Measurements from ENCODE around the gene CIRBP.
"Not testable (repeated sequence)": the region's sequence is repeated elsewhere in the genome, so short reads cannot be mapped to it uniquely, and the experiment has no call there.

CIRBP gene

GRCh38 chr19:1309977-1310852, 41.1 kb downstream of the CIRBP start:
- DNase-seq (ENCODE audit: low spot score): no peak

GRCh38 chr19:1310853-1311180, 41.7 kb downstream of the CIRBP start:
- no peak for DNase-seq (ENCODE audit: low spot score)

GRCh38 chr19:1311543-1312091, 42.5 kb downstream of the CIRBP start:
- DNase-seq (ENCODE audit: low spot score): no peak

GRCh38 chr19:1312767-1313694, 43.9 kb downstream of the CIRBP start:
- peak; percentile 89 for DNase-seq (ENCODE audit: low spot score)

GRCh38 chr19:1313695-1314613, 44.8 kb downstream of the CIRBP start:
- no peak for DNase-seq (ENCODE audit: low spot score)

- peak; percentile 85 for DNase-seq (ENCODE audit: low spot score)
Measured at GRCh38 chr19:1315470-1316166, 46.5 kb downstream of the CIRBP start.

GRCh38 chr19:1316466-1316865, 47.3 kb downstream of the CIRBP start:
- DNase-seq (ENCODE audit: low spot score): no peak

- no peak for DNase-seq (ENCODE audit: low spot score)
Measured at GRCh38 chr19:1317274-1318003, 48.3 kb downstream of the CIRBP start.

GRCh38 chr19:1318678-1319471, 49.7 kb downstream of the CIRBP start:
- no peak for DNase-seq (ENCODE audit: low spot score)

GRCh38 chr19:1320282-1320650, 51.1 kb downstream of the CIRBP start:
- not testable (repeated sequence) for DNase-seq (ENCODE audit: low spot score)

GRCh38 chr19:1321539-1321938, 52.4 kb downstream of the CIRBP start:
- no peak for DNase-seq (ENCODE audit: low spot score)

GRCh38 chr19:1322198-1322981, 53.3 kb downstream of the CIRBP start:
- DNase-seq (ENCODE audit: low spot score): no peak

GRCh38 chr19:1324249-1324805, 55.2 kb downstream of the CIRBP start:
- DNase-seq (ENCODE audit: low spot score): no peak

All from AG08396 (cell line).